UCSD-AML1 (cell line): ENCODE measurements around the gene UBALD1.

ENCODE experiments used
- DNase-seq: peaks from one replicate; lab custom pipeline; 2025; ENCODE audit not compliant: unreplicated experiment; lab: John Stamatoyannopoulos, UW

UBALD1 gene

DNA sequence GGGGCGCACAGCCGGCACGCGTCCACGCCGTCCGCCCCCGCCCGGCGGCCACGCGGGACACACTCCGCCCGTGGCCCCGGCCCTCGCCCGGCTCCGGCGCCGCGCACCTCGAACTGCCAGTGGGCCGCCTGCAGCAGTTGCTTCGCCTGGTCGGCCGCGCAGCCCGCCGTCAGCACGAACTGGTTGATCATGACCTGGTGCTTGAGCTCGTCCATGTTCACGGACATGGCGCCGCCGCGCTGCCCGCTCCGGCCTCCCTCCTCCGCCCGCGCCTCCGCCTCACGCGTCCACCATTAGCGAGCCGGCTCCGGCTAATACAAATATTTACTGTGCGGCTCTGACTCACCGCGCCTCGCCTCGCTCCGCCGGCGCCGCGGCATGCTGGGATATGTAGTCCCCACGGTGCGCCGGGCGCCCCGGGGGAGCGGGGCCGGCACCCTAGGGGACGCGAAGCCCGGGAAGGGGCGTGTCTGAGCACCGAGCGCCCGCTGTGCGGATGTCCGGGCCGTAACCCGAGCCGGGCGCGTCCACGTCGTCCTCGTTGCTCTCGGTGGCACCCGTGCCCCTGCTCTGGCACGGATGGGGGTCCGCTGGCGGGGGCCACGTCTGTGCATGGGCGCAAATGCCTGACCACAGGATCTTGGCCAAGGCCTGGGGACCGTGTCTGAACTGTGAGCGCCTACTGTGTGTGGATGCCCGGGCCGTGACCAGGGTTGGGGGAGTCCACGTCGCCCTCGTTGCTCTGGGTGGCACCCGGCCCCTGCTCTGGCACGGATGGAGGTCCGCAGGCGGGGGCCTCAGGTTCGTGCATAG, at the start of gene UBALD1:
Gene UBALD1 (minus strand): TSS at position 318 of the 813 bp plus-strand sequence. CDS start 91 bp downstream, at position 227.
- peak; percentile 87 for DNase-seq

DNA sequence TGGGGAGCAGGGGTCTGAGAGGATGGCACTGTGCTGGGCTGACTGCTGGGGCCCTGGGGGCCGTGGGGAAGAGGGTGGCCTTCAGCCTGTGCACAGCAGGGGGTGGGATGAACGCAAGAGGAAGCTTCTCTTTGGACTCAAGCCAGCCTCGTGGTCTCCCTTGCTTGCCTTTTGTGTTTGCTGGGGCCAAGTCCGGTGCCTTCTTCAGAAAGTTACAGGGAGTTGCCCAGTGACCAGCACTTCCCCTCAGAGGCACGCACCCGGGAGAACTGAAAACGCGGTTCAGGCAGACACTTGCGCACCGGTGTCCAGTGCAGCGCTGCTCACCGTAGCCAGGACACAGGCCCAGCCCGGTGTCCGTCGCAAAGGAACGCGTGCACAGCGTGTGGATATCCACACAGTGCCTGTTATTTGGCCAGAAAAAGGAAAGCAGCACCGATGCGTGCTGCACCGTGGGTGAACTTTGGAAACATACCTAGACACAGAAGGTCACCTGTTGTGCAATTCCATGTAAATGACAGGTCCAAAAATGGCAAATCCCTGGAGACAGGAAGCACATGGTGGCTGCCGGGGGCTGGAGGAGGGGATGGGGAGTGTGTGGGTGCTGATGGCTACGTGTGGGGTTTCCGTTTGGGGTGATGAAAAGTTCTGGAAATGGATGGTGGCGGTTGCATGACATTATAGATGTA, 49.2 kb upstream of the UBALD1 start:
- peak; percentile 79 for DNase-seq

DNA sequence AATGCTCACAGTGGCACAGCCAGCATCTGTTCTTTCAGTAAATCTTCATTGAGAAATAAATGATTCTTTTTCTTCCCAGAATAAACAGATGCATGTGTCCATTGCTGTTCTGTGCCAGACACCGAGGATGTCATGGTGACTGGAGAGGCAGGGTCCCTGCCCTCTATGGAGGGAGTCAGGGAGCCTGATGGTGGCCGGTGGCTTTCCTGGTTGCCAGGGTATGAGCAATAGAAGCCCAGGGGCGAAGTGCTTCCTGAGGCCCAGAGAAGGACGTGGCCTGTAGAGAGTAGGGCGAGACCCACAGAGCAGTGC, 48.7 kb upstream of the UBALD1 start:
- no peak for DNase-seq

DNA sequence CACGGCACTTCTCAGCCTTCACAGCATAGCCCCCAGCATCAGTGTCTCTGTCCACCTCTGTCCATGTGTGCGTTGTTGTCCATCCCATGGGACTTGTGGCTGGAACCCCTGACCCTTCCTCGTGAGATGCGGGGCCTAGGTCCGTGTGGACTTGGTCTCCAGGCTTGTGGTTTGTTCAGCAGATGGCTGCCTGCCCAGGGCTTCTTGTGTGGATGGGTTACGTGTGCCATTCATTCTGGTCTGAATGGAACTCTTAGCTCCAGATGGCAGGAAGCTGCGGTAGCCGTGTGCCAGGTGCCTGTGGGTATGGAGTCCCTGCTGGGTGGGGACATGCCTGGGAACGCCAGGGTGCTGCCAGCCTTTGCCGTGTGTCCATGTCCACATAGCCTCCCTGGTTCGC, 47.0 kb upstream of the UBALD1 start:
- no peak for DNase-seq

GRCh38 chr16:4660454-4661007, 45.8 kb upstream of the UBALD1 start:
- DNase-seq = peak; percentile 66

- DNase-seq = no peak
Observed at GRCh38 chr16:4659363-4660353, 45.0 kb upstream of the UBALD1 start.

GRCh38 chr16:4656695-4657686, 42.3 kb upstream of the UBALD1 start:
- no peak for DNase-seq

- DNase-seq = no peak
Observed at GRCh38 chr16:4656221-4656620, 41.5 kb upstream of the UBALD1 start.

GRCh38 chr16:4655801-4656200, 41.1 kb upstream of the UBALD1 start:
- DNase-seq = no peak

DNA sequence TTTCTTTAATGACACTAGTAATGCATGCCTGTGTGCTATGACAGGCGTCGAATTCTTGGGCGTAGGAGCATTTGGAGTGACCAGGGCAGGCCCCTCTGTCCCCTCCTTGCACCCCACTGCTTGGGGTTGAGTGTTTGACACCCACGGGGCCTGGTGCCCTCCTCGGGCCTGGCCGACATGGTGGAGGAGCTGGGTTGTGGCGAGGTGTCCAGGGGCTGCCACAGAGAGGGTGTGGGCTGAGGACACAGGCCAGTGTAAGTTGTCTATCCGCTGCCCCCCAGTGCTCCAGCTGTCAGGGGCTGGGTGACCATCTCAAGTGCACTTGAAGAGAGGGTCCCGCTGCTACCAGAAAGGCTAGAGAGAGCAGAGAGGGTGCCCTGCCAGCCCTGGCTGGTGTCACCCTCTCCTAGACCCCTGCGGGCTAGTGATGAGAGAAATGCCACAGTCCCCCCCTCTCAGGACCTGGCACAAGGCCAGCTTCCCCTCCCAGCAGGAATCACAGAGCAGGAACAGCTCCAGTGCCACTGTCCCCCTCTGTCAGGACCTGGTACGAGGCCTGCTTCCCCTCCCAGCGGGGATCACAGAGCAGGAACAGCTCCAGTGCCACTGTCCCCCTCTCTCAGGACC, 40.4 kb upstream of the UBALD1 start:
- DNase-seq = no peak

- no peak for DNase-seq
Observed at GRCh38 chr16:4654011-4654963, 39.6 kb upstream of the UBALD1 start.

DNA sequence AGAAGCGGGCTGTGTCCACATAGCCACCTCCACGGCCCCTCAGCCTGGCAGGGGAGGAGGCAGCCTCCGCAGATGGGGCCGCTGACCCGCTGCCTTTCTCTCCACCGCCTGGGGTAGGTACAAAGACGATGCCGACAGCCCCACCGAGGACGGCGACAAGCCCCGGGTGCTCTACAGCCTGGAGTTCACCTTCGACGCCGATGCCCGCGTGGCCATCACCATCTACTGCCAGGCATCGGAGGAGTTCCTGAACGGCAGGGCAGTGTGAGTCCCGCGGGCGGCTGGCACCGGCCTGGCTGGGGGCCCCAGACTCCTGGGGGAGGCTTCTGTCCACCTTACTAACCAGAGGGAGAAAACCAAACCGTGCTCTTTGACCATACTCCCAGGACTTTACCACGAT, 37.9 kb upstream of the UBALD1 start:
- DNase-seq = no peak

DNA sequence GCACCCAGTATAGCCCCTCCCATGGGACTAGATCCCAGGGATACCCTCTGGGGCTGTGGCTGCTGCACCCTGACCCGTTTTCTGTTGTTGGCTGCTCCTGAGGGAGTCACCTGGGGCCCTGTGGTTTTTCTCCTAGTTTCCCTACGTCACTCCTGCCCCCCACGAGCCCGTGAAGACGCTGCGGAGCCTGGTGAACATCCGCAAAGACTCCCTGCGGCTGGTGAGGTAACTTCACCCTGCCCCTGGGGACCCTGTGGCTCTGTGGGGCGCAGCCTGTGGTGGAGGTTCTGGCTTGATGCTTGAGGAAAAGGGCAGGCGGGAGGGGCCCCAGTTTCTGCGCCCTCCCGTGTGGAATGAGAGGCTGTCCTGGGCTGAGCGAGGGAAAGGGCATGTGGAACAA, 37.1 kb upstream of the UBALD1 start:
- DNase-seq = no peak

- peak; percentile 82 for DNase-seq
Observed at GRCh38 chr16:4650443-4651074, 35.9 kb upstream of the UBALD1 start.

DNA sequence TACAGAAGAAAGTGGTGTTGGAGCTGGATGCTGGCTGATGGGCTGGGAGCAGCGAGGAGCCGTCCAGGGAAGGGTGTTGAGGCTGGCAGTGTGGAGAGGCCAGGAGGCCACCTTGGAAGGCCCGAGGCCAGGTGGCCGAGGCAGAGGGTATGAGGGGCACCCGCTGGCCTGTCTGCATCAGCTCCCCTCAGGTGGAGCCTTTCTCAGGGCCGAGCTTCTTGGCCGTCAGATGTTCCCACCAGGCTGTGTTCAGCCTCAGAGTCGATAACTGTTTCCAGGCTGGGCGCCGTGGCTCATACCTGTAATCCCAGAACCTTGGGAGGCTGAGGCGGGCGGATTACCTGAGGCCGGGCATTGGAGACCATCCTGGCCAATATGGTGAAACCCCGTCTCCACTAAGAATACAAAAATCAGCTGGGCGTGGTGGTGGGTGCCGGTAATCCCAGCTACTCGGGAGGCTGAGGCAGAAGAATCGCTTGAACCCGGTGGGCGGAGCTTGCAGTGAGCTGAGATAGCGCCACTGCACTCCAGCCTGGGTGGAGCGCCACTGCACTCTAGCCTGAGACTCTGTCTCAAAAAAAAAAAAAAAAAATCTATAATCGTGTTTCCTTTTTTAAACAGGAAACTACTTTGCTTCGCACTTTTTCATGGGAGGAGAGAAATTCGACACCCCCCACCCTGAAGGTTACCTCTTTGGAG, 35.2 kb upstream of the UBALD1 start:
- no peak for DNase-seq

GRCh38 chr16:4648917-4649316, 34.2 kb upstream of the UBALD1 start:
- DNase-seq = no peak

- no peak for DNase-seq
Observed at GRCh38 chr16:4647644-4647980, 32.9 kb upstream of the UBALD1 start.
